HS-27A (cell line): ENCODE results near the gene KLHL13.

Experiments used
- DNase-seq: peaks from one replicate; pipeline ENCODE4 v3.0.0-alpha.2; 2012; ENCODE audit warnings: low read depth, missing footprints

KLHL13 gene

GRCh38 chrX:117851025-117851424, 265.6 kb downstream of the KLHL13 start:
- no peak for DNase-seq
